A549 treated with AZD2906 at 1 μM for 4 hours (cell line): ENCODE data around the gene CGB8. TPM values are rescaled to one million over a fixed set of nuclear protein-coding genes. Genes with fewer than 3 reads are reported as not detected.

ENCODE experiments used
- total RNA-seq: library from RNA; stranded (reverse); fragments of 200-300 nt; extraction: Qiagen RNA extraction; gene quantifications from 5 replicates; pipeline ENCODE4 v1.2.3, GENCODE V29; 2022

Gene CGB8
- total RNA-seq, result 1.6 to 3.0 TPM (median 2.6 TPM) in 5 replicates

DNA sequence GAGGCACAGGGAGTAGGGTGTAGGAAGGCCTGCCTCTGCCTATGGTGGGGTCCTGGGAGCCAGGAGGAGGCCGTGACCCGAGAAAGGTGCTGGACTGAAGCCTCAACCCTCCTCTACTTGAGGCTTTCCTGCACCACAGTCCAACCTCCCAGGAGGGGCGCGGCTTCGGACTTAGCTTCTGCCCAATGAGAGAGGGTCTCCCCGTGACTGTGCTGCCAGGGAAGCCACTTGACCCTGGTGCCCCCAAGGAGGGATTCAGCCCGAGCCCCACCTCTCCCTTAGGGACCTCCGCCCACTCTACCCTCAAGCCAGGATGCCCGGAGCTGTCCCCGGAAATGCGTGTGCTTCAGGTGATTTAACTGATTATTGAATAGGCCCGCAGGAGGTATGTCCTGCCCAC lies at the start of gene CGB8:
CGB8 (minus strand) TSS at position 101 of the 400 bp plus-strand sequence. CDS start 372 bp downstream, outside the sequence.

GRCh38 chr19:49085020-49085867 lies 36.3 kb upstream of the CGB8 start, which contains the start of gene SNRNP70:
TSS of gene SNRNP70 (plus strand) at chr19:49085451. CDS start at chr19:49086415, 964 bp downstream.

GRCh38 chr19:49064768-49065611 lies 16.1 kb upstream of the CGB8 start, which contains the start of gene NTF4:
TSS of gene NTF4 (minus strand) at chr19:49064818. CDS start at chr19:49061997, 2,821 bp downstream.

GRCh38 chr19:49057636-49058234 lies 8.8 kb upstream of the CGB8 start, which contains the start of gene CGB7:
TSS of gene CGB7 (minus strand) at chr19:49057749. CDS start at chr19:49055375, 2,374 bp downstream.

DNA sequence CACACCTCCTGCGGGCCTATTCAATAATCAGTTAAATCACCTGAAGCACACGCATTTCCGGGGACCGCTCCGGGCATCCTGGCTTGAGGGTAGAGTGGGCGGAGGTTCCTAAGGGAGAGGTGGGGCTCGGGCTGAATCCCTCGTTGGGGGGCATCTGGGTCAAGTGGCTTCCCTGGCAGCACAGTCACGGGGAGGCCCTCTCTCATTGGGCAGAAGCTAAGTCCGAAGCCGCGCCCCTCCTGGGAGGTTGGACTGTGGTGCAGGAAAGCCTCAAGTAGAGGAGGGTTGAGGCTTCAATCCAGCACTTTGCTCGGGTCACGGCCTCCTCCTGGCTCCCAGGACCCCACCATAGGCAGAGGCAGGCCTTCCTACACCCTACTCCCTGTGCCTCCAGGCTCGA lies 5.4 kb downstream of the CGB8 start, which contains the start of gene CGB5:
CGB5 (plus strand) TSS at position 301 of the 400 bp plus-strand sequence. CDS start 362 bp downstream, outside the sequence.

DNA sequence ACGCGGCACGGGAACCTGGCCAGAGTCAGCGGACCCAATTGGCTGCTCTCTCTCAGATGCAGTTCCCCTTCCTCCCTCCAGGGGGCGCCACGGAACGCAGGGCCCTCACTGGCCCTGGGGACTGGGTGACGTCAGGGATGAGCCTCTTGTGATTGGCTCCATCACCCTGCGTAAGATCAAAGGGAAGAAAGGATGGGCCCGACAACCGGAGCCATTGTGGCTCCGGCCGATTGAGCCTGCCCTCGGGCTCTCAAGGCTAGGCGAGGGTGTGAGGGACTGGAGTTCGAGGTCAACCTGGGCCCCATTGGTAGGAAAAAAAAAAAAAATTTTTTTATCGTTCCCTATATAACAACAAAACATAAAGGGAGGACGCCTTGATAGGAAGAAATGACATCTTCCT lies 12.1 kb downstream of the CGB8 start, which contains the start of gene CGB1:
CGB1 (minus strand) TSS at position 81 of the 400 bp plus-strand sequence. CDS start 184 bp downstream, outside the sequence.

GRCh38 chr19:49031642-49032301 lies 17.1 kb downstream of the CGB8 start, which contains the start of gene CGB2:
TSS of gene CGB2 (plus strand) at chr19:49031890. CDS start at chr19:49032096, 206 bp downstream.

DNA sequence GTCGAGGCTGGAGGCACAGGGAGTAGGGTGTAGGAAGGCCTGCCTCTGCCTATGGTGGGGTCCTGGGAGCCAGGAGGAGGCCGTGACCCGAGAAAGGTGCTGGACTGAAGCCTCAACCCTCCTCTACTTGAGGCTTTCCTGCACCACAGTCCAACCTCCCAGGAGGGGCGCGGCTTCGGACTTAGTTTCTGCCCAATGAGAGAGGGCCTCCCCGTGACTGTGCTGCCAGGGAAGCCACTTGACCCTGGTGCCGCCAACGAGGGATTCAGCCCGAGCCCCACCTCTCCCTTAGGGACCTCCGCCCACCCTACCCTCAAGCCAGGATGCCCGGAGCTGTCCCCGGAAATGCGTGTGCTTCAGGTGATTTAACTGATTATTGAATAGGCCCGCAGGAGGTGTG lies 24.7 kb downstream of the CGB8 start, which contains the start of gene CGB3:
CGB3 (minus strand) TSS at position 101 of the 400 bp plus-strand sequence. CDS start 362 bp downstream, outside the sequence.

GRCh38 chr19:49017041-49017665 lies 31.8 kb downstream of the CGB8 start, which contains the start of gene LHB:
TSS of gene LHB (minus strand) at chr19:49017091. CDS start at chr19:49017081, 10 bp downstream.

Other genes with a start within 250 kb of the CGB8 start
- 51.3 to 63.4 TPM (median 60.9 TPM) in 5 replicates for gene BCAT2, start 238.1 kb downstream of the CGB8 start, total RNA-seq
- 12.4 to 16.1 TPM (median 13.9 TPM) in 5 replicates for gene HSD17B14, start 212.6 kb downstream of the CGB8 start, total RNA-seq
- 1.2 to 1.6 TPM (median 1.4 TPM) in 5 replicates for gene PLEKHA4, start 180.5 kb downstream of the CGB8 start, total RNA-seq
- gene PPP1R15A, start 176.7 kb downstream of the CGB8 start, total RNA-seq, result 79.7 to 121 TPM (median 92.8 TPM) in 5 replicates
- not detected in 5 replicates for gene TULP2, start 150.4 kb downstream of the CGB8 start, total RNA-seq
- gene NUCB1, start 148.8 kb downstream of the CGB8 start, total RNA-seq, result 206 to 233 TPM (median 208 TPM) in 5 replicates
- gene DHDH, start 115.4 kb downstream of the CGB8 start, total RNA-seq, result 0.87 to 1.6 TPM (median 1.3 TPM) in 5 replicates
- 283 to 383 TPM (median 335 TPM) in 5 replicates for gene BAX, start 94.2 kb downstream of the CGB8 start, total RNA-seq
- 16,772 to 23,411 TPM (median 18,179 TPM) in 5 replicates for gene FTL, start 83.8 kb downstream of the CGB8 start, total RNA-seq
- 17.8 to 21.9 TPM (median 19.9 TPM) in 5 replicates for gene GYS1, start 55.8 kb downstream of the CGB8 start, total RNA-seq
- 221 to 248 TPM (median 236 TPM) in 5 replicates for gene RUVBL2, start 55.2 kb downstream of the CGB8 start, total RNA-seq
- gene LHB, start 32.0 kb downstream of the CGB8 start, total RNA-seq, result not detected in 5 replicates
- not detected in 5 replicates for gene CGB3, start 24.8 kb downstream of the CGB8 start, total RNA-seq
- gene CGB2, start 17.2 kb downstream of the CGB8 start, total RNA-seq, result 0.09 to 0.21 TPM (median 0.21 TPM) in 3 of 5 replicates, not detected in the others
- not detected in 5 replicates for gene CGB1, start 12.2 kb downstream of the CGB8 start, total RNA-seq
- 0.52 to 1.0 TPM (median 0.68 TPM) in 5 replicates for gene CGB5, start 5.3 kb downstream of the CGB8 start, total RNA-seq
- gene CGB7, start 8.6 kb upstream of the CGB8 start, total RNA-seq, result 0.32 to 0.76 TPM (median 0.42 TPM) in 5 replicates
- gene NTF4, start 15.7 kb upstream of the CGB8 start, total RNA-seq, result 0.29 to 0.78 TPM (median 0.66 TPM) in 5 replicates
- 0.01 to 0.02 TPM in 2 of 5 replicates, not detected in the others for gene KCNA7, start 23.6 kb upstream of the CGB8 start, total RNA-seq
- gene SNRNP70, start 36.3 kb upstream of the CGB8 start, total RNA-seq, result 311 to 342 TPM (median 330 TPM) in 5 replicates
- gene LIN7B, start 65.3 kb upstream of the CGB8 start, total RNA-seq, result 5.1 to 9.9 TPM (median 7.0 TPM) in 5 replicates
- 0.91 to 2.0 TPM (median 1.6 TPM) in 5 replicates for gene C19orf73, start 70.0 kb upstream of the CGB8 start, total RNA-seq
- 4.8 to 8.8 TPM (median 7.2 TPM) in 5 replicates for gene PPFIA3, start 70.4 kb upstream of the CGB8 start, total RNA-seq
- 0.05 TPM in 1 of 5 replicates, not detected in the others for gene HRC, start 106.3 kb upstream of the CGB8 start, total RNA-seq
- 7.3 to 10.2 TPM (median 9.0 TPM) in 5 replicates for gene TRPM4, start 108.7 kb upstream of the CGB8 start, total RNA-seq